Measurements from ENCODE around the gene CKAP2L.

CKAP2L gene, protein sequence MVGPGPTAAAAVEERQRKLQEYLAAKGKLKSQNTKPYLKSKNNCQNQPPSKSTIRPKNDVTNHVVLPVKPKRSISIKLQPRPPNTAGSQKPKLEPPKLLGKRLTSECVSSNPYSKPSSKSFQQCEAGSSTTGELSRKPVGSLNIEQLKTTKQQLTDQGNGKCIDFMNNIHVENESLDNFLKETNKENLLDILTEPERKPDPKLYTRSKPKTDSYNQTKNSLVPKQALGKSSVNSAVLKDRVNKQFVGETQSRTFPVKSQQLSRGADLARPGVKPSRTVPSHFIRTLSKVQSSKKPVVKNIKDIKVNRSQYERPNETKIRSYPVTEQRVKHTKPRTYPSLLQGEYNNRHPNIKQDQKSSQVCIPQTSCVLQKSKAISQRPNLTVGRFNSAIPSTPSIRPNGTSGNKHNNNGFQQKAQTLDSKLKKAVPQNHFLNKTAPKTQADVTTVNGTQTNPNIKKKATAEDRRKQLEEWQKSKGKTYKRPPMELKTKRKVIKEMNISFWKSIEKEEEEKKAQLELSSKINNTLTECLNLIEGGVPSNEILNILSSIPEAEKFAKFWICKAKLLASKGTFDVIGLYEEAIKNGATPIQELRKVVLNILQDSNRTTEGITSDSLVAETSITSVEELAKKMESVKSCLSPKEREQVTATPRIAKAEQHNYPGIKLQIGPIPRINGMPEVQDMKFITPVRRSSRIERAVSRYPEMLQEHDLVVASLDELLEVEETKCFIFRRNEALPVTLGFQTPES

DNA sequence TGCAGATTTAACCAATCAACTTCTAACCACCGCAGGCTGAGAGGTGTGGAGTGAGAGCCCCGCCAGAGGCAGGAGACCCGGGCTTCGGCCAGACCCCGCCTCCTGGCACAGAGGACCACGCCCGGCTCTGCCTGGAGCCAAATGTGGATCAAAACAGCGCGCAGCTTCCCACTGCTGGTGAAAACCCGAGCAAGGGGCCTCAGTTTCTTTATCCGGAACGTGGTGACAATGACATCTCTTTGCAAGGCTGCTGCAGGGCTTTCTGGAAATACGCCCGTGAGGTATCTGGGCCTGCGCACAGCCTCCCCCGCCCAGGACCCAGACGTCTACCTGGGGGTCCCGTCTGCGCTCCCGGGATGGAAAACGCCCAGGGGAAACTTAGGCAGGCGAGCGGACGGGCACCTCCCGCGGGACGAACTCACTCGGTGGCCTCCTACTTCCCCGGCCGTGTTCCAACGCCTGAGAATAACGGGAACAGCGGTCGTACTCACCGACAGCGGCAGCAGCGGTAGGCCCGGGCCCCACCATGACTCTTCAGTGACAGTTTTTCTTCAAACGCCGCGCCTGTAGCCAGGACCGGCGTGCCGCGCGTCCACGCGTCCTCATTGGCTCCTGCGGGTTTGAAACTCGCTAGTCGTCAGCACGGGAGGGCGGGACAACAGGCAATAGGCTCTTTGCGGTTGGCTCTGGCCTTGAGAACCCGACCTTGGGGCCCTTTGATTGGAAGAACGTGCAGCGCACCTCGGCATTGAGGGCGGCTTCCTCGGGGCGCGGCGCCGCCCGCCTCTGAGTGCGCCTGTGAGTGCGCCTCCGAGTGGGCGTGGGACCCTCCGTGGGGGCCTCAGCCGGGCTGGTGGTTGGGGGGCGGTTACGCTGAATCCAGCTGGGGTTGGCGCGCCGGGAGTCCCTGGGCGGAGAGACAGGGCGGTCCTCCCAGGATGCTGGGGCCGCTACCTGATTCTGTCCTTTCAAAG, at the start of gene CKAP2L:
Gene CKAP2L (minus strand): TSS at position 539 of the 974 bp plus-strand sequence. CDS start 11 bp downstream, at position 528.
- TF ChIP-seq GATA3 (IDR thresholded peaks at IDR 0.05; ENCODE audit: low read depth, low read length) (no peak), GATA2 (IDR thresholded peaks at IDR 0.05; ENCODE audit: low read depth, low read length) (no peak)

DNA sequence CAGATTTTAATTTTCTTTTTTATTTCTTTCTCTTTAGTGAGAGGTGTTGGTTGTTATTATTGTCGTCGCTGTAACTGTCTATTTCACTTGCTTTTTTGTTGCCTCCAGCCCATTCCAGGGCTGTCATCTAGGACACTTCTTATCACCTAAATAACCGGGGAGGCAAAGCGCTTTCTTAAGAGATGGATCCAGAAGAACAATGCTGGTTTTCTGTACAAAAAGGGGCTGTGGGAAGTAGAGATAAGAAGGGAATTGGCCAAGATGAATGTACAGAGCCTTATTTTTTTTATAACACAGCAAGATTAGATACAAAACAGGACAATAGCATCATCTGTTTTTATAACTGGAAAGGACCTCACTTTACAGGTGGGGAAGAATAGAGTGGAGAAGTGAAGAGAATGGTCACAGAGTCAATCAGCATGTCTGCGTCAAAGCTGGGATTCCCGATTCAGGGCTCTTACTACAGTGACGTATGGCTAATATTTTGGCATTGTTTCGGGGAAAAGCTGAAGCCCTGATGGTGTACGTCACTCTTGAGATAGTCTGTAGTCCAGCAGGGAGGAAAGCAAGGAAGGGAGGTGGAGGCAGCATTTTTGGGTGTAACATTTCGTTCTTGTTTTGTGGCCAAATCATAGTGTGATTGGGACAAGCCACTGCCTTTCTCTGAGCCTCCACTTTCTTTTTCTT, 49.0 kb upstream of the CKAP2L start:
- TF ChIP-seq GATA2 (IDR thresholded peaks at IDR 0.05; ENCODE audit: low read depth, low read length) (no peak), GATA3 (IDR thresholded peaks at IDR 0.05; ENCODE audit: low read depth, low read length) (no peak)

DNA sequence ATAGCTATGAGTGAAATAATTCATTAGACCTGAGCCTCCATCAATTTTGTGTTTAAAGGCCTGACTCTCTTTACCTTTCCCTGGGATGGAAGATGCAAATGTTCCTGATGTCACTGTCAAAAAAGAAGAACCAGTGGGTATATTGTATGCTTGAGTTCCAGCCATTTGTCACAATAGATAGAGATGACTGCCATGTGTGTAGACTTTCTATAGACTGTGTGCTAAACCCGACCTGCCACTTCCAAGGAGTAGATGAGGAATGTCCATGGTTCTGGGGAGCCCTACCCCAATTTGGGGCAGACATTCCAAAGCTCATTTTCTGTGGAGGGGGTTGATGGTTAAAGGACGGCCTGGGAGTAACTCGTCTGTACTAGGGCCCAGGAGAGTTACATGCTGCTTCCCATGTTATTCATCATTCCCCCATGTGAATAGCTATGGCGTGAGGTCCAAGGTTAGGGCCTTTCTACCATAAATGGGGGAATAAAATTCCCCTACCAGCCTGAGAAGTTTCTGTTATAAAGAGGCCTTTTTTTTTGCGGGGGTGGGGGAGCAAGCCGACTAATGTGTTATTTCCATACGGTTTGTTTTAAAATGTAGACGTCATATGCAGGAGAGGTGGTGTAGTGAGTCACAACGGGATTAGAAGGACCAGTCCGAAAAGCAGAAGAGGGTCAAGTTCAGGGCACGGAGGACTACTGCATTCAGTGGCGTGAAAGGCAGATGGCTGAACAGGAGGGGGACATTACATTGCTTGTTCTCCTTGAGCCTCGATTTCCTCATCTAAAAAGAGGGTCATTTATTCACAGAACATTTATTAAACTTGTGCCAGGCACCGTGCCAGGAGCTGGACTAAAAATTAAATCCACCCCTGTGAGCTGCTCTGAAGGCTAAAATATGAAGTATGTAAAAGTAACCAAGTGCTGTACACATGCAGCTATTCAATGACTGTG, 48.2 kb upstream of the CKAP2L start:
- TF ChIP-seq GATA2 (IDR thresholded peaks at IDR 0.05; ENCODE audit: low read depth, low read length) (no peak), GATA3 (IDR thresholded peaks at IDR 0.05; ENCODE audit: low read depth, low read length) (no peak)

DNA sequence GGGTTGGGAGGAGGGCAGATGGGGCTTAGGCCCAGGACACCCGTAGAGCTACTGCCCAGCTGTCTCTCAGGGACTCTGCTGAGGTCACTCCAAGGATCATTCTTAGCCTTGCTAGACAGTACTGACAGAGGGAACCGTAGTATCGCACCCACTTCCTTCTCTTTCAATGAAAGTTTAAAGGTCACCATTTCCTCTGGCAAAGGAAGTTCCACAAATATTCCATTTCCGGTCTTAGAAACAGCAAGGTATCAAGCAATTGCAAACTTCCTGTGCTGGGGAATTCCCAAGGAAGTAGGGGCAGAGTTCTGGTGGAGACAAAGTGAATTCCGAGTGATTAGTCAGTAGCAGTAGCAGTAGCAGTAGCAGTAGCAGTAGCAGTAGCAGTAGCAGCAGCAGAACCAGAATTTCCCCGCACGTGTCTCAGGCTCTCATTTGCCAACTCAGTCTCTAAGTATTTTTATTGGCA, 47.5 kb upstream of the CKAP2L start:
- TF ChIP-seq GATA2 (IDR thresholded peaks at IDR 0.05; ENCODE audit: low read depth, low read length) (no peak), GATA3 (IDR thresholded peaks at IDR 0.05; ENCODE audit: low read depth, low read length) (no peak)

DNA sequence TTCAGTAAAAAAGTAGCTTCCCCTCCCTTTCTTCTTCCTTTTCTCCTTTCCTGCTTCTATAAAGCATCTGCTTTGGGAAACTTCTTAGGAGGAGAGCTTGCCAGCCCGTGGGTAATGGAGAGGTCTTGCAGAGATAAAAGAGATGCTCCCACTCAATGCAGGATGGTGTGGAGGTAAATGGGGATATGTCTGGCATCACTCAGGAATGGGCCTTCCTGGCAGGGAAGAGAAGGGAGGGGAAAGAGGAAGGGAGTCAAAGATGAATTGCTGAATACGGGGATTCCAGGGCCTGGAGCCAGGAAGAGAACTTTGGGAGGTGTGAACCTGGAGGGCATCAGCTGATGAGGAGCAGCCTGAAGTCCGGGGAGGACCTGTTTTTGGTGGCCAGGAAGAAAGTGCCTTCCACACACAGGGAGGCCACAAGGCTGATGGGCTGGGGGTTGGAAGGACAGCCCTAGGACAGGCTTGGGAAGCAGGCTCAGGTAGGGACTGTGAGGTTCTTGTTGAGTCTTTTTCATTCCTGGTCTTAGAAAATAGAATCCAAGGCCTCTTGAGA, 46.9 kb upstream of the CKAP2L start:
- no peak for TF ChIP-seq GATA2 (IDR thresholded peaks at IDR 0.05; ENCODE audit: low read depth, low read length)
- no peak for TF ChIP-seq GATA3 (IDR thresholded peaks at IDR 0.05; ENCODE audit: low read depth, low read length)

DNA sequence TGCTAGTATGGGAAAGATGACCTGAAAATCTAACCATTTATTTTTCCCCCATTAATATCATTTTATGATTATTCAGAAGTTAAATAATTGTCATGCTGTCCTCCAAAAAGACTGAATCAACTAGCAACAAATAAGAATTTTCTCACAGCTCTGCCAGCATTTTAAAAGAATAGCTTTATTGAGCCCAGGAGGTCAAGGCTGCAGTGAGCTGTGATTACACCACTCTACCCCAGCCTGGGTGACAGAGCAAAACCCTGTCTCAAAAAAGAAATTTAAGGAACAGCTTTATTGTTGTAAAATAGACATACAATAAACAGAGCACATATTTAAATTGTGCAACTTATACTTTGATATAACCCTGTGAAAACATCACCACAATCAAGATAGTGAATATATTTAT, 44.7 kb upstream of the CKAP2L start:
- TF ChIP-seq GATA2 (IDR thresholded peaks at IDR 0.05; ENCODE audit: low read depth, low read length) (no peak), GATA3 (IDR thresholded peaks at IDR 0.05; ENCODE audit: low read depth, low read length) (no peak)

DNA sequence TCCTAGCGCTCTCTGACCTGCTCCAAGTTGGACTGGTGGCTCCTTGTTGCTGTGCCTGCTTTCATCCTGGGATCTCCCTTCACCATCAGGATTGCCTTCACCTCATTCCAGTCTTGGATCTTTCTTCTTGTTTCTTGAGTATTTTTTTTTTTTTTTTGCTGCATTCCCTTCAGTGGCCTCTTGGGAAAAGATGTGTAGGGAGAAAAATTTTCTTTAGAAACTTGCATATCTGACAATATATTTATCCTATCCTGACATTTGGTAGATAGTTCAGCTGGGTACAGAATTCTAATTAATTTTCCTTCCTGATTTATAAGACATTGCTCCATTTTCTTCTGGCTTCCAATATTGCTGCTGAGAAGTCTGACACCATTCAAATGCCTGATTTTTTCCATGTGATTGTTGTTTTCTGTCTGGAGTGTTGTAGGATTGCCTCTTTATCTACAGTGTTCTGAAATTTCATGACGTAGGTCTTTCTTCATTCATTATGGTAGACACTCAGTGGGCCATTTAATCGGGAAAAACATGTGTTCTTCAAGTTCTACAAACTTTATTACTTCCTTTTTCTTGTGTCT, 42.9 kb upstream of the CKAP2L start:
- no peak for TF ChIP-seq GATA2 (IDR thresholded peaks at IDR 0.05; ENCODE audit: low read depth, low read length)
- no peak for TF ChIP-seq GATA3 (IDR thresholded peaks at IDR 0.05; ENCODE audit: low read depth, low read length)

DNA sequence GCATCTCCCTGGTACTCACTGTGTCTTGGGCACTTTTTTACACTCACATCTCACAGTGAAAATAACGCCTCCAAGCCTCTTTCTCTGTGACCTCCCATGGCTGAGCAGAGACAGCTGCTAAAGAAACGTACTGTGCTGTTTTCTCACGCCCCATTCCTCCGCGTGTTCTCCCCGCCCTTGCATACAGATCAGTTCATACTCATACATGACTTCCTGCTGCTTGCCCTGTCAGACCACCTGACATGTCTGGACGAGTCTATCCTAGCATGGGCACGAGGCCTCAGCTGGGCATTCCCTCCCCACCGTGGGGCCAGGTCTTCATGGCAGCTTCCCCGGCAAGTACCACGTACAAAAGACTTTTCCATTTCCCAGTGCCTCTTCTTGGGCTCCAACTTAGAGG, 41.1 kb upstream of the CKAP2L start:
- TF ChIP-seq GATA3 (IDR thresholded peaks at IDR 0.05; ENCODE audit: low read depth, low read length), result no peak
- no peak for TF ChIP-seq GATA2 (IDR thresholded peaks at IDR 0.05; ENCODE audit: low read depth, low read length)

DNA sequence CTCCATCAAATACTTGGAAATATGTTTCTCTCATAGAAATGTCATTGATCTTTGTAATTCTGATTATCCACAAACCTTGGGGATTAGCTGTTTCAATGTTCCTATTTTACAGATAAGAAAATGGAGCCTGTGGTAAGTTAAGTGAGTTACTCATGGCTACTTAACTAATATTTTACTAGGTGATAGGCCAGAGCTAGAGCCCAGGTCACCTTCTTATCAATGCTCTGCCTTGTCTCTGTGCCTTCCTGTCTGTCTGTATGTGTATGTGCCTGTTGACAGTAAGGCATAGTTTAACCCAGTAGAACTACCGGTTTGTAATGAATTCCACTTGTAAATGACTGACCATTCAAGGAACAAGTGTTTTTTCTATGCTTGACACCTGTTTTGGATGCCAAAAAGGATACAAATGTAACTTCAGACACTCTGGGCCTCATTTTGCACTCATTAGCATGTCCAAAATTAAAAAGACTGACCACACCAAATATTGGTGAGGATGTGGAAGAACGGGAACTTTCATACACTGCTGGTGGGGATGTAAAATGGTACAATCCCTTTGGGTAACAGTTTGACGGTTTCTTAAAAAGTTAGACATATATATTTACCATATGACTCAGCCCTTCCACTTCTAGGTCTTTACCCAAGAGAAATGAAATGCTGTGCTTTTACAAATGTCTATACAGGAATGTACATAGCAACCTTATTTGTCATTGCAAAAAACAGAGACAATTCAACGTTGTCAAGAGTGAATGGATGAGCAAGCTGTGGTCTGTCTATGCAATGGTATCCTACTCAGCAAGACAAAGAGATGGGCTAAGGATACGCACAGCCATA, 39.5 kb upstream of the CKAP2L start:
- no peak for TF ChIP-seq GATA3 (IDR thresholded peaks at IDR 0.05; ENCODE audit: low read depth, low read length)
- TF ChIP-seq GATA2 (IDR thresholded peaks at IDR 0.05; ENCODE audit: low read depth, low read length), result no peak

DNA sequence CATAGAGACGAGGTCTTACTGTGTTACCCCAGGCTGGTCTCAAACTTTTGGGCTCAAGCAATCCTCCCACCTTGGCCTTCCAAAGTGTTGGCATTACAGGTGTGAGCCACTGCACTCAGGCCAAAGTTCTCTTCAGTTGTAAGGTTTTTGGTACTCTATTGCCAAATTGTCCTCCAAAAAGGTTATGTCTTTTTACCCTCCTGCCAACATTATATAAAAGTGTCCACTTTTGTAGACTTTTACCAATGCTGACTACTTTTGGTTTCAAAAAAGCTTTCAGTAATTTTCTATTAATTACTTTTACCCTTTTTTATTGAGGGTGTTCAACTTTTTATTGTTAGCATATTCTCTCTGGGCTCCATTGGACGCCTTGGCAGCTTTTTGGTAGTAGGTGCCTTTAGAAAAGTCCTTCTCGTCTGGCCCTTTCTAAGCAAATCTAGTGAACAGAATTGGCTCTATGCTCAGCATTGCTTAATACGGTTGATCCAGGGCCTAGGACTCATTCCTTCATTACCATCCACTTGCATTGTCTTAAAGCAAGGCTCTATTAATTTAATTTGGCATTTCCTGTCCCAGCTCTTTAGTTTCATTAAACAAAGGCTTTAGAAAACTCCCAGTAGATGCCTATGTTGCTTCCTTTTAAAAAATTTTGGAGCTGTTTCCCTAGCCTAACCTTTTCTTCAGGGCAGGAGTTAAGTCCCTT, 36.6 kb upstream of the CKAP2L start:
- TF ChIP-seq GATA2 (IDR thresholded peaks at IDR 0.05; ENCODE audit: low read depth, low read length), result no peak
- TF ChIP-seq GATA3 (IDR thresholded peaks at IDR 0.05; ENCODE audit: low read depth, low read length), result no peak
